SU-DHL-6 (cell line): ENCODE data around the gene KSR1.

Experiments used
- EZH2phosphoT487 ChIP-seq: fragments of 200-600 bp; sonication (generic), shearing (Covaris generic); conservative IDR thresholded peaks from 2 replicates; pipeline ENCODE4 v1.6.1; 2018; ENCODE audit warnings: mild to moderate bottlenecking, antibody characterized with exemption, low read length, moderate library complexity, mixed read lengths
- TF ChIP-seq, protein P1 (sequence below): fragments of 200-600 bp; sonication (generic); IDR thresholded peaks from one replicate; pipeline ENCODE4 v1.5.1; 2017; ENCODE audit warnings: antibody characterized with exemption, mild to moderate bottlenecking, low read length, moderate library complexity; ENCODE audit not compliant: insufficient read depth, poor library complexity, severe bottlenecking

DNA sequence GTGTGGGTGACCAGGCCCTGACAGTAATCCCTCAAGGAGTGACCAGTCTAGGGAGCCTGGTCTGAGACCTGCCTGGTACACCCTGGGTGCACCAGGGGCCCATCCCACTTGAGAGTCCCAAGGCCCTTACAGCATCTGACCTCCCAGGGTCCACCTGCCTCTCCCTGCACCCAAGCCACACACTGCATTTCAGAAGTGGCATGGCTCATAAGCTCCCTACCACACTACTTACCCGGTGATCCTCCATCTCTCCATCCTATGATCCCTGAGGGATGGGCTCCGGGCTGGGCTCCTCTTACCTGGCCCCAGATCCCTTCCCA, 215.3 kb downstream of the KSR1 start:
- TF ChIP-seq, protein P1, sequence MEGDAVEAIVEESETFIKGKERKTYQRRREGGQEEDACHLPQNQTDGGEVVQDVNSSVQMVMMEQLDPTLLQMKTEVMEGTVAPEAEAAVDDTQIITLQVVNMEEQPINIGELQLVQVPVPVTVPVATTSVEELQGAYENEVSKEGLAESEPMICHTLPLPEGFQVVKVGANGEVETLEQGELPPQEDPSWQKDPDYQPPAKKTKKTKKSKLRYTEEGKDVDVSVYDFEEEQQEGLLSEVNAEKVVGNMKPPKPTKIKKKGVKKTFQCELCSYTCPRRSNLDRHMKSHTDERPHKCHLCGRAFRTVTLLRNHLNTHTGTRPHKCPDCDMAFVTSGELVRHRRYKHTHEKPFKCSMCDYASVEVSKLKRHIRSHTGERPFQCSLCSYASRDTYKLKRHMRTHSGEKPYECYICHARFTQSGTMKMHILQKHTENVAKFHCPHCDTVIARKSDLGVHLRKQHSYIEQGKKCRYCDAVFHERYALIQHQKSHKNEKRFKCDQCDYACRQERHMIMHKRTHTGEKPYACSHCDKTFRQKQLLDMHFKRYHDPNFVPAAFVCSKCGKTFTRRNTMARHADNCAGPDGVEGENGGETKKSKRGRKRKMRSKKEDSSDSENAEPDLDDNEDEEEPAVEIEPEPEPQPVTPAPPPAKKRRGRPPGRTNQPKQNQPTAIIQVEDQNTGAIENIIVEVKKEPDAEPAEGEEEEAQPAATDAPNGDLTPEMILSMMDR, result no peak
- TF ChIP-seq EZH2phosphoT487, result no peak
